Ammon's horn (tissue), 1 donor: ENCODE results near the gene TMEM225B.
"Not testable (repeated sequence)": the region's sequence is repeated elsewhere in the genome, so short reads cannot be mapped to it uniquely, and the experiment has no call there.

ENCODE experiments used
- DNase-seq: peaks from one replicate; pipeline ENCODE4 v3.0.0-alpha.2; 2016; ENCODE audit warnings: low spot score

Gene TMEM225B

DNA sequence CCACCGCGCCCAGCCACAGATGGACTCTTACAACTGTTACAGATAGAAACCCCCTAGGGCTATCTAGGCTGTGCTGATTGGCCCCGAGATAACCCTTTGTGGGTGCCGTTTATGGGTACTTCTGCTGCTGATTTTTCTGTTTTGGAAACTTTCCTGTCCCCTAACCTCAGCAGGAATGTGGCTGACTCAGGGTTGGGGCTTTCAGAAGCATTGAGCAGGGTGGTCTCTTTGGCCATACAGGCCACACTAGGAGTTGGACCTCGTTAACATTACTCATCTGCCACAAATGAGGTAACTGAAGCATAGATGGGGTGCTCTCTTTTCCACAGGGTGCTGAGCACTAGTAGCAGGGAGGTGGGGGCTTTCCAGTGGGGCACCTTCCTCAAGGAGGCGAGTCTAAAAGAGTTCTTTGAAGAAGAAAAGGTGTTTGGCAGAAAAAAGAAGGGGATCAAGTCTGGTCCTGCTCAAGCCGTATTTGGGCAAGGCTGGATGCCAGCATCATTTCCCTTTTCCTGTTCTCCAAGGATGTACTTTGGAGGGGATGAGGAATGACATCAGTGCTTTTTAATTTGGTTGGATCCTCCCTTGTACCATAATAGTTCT, 25.1 kb downstream of the TMEM225B start:
- DNase-seq = no peak

- DNase-seq = no peak
Measured at GRCh38 chr7:99623702-99624447, 25.8 kb downstream of the TMEM225B start.

- no peak for DNase-seq
Measured at GRCh38 chr7:99624484-99624883, 26.4 kb downstream of the TMEM225B start.

- DNase-seq = no peak
Measured at GRCh38 chr7:99625321-99625720, 27.3 kb downstream of the TMEM225B start.

GRCh38 chr7:99625961-99626360, 27.9 kb downstream of the TMEM225B start:
- no peak for DNase-seq

DNA sequence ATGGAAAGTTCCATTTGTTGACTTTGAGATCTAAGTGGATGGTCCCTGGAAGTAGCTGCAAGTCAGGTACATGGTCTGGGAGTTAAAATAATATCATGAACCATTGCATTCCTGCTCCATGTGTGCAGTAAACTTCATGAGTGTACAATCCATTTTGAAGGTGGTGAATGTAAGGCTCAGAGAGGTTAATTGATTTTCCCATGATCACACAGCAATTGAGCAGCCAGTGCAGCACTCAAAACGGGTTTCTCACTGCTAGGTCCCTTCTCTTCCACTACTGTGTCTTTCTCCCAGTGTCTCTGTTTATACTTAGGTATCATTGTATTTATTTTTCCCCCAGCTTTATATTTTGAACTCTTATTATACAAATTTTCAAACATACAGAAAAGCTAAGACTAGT, 28.6 kb downstream of the TMEM225B start:
- no peak for DNase-seq

GRCh38 chr7:99627513-99627912, 29.4 kb downstream of the TMEM225B start:
- no peak for DNase-seq

- DNase-seq = no peak
Measured at GRCh38 chr7:99628471-99629465, 30.7 kb downstream of the TMEM225B start.

DNA sequence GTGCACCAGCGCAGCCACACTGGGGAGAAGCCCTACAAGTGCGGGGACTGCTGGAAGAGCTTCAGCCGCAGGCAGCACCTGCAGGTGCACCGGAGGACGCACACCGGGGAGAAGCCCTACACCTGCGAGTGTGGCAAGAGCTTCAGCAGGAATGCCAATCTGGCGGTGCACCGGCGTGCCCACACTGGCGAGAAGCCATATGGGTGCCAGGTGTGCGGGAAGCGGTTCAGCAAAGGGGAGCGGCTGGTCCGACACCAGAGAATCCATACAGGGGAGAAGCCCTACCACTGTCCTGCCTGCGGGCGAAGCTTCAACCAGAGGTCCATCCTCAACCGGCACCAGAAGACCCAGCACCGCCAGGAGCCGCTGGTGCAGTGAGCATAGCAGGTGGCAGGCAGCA, 31.6 kb downstream of the TMEM225B start:
- DNase-seq = no peak

- peak; percentile 34 for DNase-seq
Measured at GRCh38 chr7:99631295-99632109, 33.4 kb downstream of the TMEM225B start.

DNA sequence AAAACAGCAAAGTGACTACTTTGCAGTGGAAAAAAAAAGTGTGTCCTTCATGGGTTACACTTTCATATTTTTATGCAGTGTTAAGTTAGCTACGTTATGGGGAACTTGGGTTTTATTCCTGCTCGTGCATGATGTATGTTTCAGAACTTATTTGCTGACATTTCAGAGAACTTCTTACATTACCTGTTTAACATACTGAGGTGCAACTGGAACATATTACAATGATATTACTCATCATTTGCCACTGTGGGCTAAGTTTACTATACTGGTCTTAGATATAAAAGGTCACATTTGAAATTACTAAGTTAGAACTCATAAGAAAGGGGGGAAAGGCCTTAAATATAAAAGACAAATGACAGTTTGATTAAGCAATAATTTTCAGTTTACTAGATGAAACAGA, 39.3 kb downstream of the TMEM225B start:
- DNase-seq = not testable (repeated sequence)

GRCh38 chr7:99638731-99639130, 40.7 kb downstream of the TMEM225B start:
- no peak for DNase-seq

DNA sequence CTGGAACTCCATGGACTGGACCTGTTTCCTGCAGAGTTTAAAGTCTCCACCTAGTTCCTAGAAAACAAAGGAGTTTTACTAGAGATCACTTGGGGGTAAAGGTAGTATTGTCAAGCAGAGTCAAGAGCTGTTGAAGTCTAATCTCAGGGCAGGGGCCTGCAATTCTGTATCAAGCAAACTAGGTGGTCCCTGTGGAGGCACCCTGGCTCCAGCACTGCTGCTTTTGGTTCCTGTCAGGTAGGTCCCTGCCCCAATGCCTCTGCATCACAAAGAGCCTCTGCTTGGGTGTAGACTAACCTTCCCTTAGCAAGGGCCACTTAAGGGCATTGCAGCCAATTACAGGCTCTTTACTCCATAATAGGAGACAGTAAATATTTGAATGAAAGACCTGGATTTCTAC, 41.2 kb downstream of the TMEM225B start:
- DNase-seq = no peak

GRCh38 chr7:99642027-99642426, 44.0 kb downstream of the TMEM225B start:
- DNase-seq = no peak

GRCh38 chr7:99643464-99643863, 45.4 kb downstream of the TMEM225B start:
- DNase-seq = no peak

DNA sequence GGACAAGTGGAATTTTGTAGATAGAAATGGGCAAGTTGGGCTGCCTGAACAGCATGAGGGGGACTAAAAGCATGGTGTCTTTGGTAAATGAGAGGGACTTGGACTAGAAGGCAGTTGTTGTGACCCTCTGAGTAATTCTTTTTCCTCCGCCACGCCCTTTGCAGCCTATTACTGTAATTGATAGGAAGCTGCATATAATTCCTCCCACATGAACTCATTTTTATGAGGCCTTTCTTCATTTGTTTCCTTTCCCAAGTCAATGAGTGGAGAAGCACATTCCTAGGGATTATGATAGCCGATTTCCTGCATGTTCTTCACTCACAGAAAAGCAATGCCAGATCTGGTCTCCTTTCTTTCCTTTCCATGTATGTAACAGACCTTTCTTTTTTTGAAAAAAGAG, 46.4 kb downstream of the TMEM225B start:
- no peak for DNase-seq

GRCh38 chr7:99645590-99645989, 47.5 kb downstream of the TMEM225B start:
- no peak for DNase-seq

GRCh38 chr7:99648843-99649242, 50.8 kb downstream of the TMEM225B start:
- no peak for DNase-seq

DNA sequence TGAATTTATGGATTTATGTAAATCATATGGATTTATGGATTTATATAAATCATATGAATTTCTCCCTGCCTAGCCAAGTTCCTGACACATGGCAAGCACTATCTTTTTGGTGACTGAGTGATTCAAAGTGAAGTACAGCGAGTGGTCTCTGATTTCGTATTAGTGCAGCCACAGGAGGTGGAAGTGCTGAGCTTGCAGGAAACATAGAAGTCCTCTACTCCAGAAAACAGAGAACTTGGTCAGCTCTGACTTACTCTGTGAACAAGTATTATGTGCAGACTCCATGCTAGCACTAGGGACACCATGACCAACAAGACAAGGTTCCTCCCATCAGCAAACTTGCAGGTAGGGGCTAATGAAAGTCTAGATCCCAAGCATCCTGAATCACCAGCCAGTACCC, 53.2 kb downstream of the TMEM225B start:
- DNase-seq = no peak

DNA sequence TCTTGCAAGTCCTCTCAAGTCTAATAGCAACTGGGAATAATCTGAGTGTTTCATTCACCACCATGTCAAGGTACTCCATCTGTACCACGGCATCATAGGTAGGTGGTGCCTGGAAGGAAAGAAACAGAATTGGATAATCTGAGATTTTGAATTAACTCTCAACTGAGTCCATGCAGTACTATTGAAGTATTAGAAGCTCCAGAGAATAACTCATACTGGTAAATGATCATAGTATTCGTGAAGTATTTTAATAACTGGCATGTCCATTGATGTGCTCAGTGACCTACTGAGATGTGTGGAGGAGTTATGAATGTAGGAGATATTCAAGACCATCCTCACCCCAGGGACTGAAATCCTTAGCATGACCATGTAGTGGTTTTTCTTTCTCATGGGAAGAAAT, 54.6 kb downstream of the TMEM225B start:
- DNase-seq = no peak

DNA sequence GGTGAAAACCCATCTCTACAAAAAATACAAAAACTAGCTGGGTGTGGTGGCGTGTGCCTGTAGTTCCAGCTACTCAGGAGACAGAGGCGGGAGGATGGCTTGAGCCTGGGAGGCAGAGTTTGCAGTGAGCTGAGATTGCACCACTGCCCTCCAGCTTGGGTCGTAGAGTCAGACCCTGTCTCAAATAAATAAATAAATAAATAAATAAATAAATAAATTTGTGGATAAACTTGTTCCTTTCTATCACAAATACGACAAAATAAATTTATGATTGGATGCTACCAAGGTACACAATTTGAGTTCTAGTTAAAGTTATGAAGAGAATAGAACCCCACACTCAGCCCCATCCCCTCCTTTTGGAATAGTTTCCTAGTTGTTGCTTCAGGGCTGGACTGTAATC, 55.2 kb downstream of the TMEM225B start:
- DNase-seq = not testable (repeated sequence)

DNA sequence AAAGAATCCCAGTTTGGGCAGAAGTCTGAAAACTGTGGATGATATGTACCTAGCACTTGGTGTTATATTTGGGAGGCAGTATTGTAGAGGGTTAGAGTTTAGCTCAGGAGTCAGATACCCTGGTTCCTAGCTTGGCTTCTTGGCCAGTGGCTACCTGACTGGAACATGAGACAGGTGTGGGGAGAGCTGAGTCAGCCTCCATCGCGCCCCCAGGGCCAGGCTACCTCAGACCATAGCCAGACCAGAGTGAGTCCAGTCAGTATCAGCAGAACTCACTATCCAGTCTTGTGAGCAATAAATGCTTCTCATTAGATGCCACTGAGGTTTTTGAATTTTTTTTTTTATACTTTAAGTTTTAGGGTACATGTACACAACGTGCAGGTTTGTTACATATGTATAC, 55.7 kb downstream of the TMEM225B start:
- DNase-seq = no peak
